ENCODE data around the gene PRELP. TPM values are rescaled to one million over a fixed set of nuclear protein-coding genes. Genes with fewer than 3 reads are reported as not detected.

Gene PRELP
- total and polyA plus RNA-seq, 2 of the 8 experiments (the other 6 are each of a cell fraction or from before 2014, with no cell fraction given), result 0.13 to 0.23 TPM

DNA sequence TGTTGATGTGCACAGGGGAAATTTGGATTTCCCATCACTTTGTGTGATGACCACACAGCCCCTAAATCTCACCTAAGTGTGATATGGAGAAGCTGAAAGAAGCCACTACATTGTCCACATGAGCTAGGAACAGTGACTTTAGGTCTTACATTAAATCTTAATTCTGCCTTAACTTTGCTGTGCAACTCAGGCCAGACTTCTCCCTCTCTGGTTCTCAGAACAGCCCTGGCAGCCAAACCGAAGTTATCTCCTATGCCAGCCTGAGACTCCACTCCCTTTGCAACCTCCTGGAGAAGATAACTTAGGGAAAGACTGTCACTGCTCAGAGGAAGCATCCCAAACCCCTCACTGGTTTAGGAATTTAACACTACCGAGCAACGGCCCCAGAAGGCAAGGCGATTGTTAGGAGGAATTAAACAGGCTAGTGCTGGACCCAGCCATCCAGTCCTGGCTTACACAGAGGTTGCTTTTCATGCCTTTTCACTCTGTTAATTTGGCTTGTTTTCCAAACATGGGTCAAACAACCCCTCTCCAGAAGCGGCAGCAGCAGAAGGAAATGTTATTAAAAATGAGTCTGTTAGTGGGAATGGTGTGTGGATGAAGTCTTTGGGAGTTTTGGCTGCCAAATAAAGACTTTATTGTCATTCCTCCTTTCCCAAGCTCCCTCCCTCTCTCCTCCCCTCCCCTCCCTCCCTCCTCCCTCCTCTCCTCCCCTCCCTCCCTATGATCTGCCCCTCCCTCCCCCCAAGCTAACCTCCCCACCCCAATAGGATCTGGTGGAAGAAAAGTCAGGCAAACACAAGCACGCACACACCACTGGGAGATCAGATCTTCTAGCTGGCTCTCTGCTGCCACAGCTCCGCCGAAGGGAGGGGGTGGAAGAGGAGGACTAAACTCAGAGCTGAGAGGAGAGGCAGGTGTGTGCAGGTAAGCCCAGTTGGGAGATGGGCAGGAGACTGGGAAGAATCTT is at the start of gene PRELP (continued):
- TF ChIP-seq, protein P1, sequence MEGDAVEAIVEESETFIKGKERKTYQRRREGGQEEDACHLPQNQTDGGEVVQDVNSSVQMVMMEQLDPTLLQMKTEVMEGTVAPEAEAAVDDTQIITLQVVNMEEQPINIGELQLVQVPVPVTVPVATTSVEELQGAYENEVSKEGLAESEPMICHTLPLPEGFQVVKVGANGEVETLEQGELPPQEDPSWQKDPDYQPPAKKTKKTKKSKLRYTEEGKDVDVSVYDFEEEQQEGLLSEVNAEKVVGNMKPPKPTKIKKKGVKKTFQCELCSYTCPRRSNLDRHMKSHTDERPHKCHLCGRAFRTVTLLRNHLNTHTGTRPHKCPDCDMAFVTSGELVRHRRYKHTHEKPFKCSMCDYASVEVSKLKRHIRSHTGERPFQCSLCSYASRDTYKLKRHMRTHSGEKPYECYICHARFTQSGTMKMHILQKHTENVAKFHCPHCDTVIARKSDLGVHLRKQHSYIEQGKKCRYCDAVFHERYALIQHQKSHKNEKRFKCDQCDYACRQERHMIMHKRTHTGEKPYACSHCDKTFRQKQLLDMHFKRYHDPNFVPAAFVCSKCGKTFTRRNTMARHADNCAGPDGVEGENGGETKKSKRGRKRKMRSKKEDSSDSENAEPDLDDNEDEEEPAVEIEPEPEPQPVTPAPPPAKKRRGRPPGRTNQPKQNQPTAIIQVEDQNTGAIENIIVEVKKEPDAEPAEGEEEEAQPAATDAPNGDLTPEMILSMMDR (IDR thresholded peaks at IDR 0.05; ENCODE audit: control extremely low read depth in 1 of 3, insufficient read depth in 1 of 3, low read depth in 1 of 3, low read length in 3 of 3), result peak; percentile 8 to 16 (median 15); a peak in 2 of 4 replicates
- TF ChIP-seq TBP (IDR thresholded peaks at IDR 0.05; ENCODE audit: low read depth, low read length) (peak; percentile 33; the same call in 1 of the 2 replicates), YY1 (IDR thresholded peaks at IDR 0.05; ENCODE audit: low read depth, low read length) (no peak)
